HTR-8/SVneo (cell line): ENCODE measurements around the gene CDH13.
A peak's percentile ranks its signal among the peaks of the same experiment; 100 is the strongest.

Experiments used
- DNase-seq: peaks from one replicate; pipeline ENCODE4 v3.0.0; 2011; ENCODE audit warnings: low spot score, mixed read lengths; ENCODE audit not compliant: insufficient read length
- FAIRE-seq: peaks from 2 replicates; lab custom pipeline; 2011; peaks lifted over from hg19 to GRCh38; lab: Jason Lieb, UNC

The CDH13 gene

GRCh38 chr16:82626791-82627261, at the start of gene CDH13:
Gene CDH13 (plus strand): TSS chr16:82626969.
- DNase-seq = peak; percentile 56
- peak; percentile 13 for FAIRE-seq

GRCh38 chr16:82580298-82580890, 46.4 kb upstream of the CDH13 start:
- peak; percentile 12 for DNase-seq
- FAIRE-seq = peak; percentile 33

- peak; percentile 9 for FAIRE-seq
Observed at GRCh38 chr16:82582975-82583374, 43.8 kb upstream of the CDH13 start.

GRCh38 chr16:82583422-82583821, 43.3 kb upstream of the CDH13 start:
- DNase-seq = no peak
- no peak for FAIRE-seq

More at GRCh38 chr16:82582975-82583374, 43.8 kb upstream of the CDH13 start:
- no peak for DNase-seq

- FAIRE-seq (no peak), DNase-seq (no peak)
Observed at GRCh38 chr16:82584553-82585152, 42.1 kb upstream of the CDH13 start.

GRCh38 chr16:82585675-82586074, 41.1 kb upstream of the CDH13 start:
- FAIRE-seq = peak; percentile 72

GRCh38 chr16:82586130-82586529, 40.6 kb upstream of the CDH13 start:
- DNase-seq (no peak), FAIRE-seq (no peak)

More at GRCh38 chr16:82585675-82586074, 41.1 kb upstream of the CDH13 start:
- DNase-seq = no peak

- no peak for FAIRE-seq
- no peak for DNase-seq
Observed at GRCh38 chr16:82587289-82587688, 39.5 kb upstream of the CDH13 start.

- DNase-seq = no peak
- FAIRE-seq = no peak
Observed at GRCh38 chr16:82589407-82589806, 37.4 kb upstream of the CDH13 start.

GRCh38 chr16:82594114-82594513, 32.7 kb upstream of the CDH13 start:
- no peak for DNase-seq
- no peak for FAIRE-seq

GRCh38 chr16:82598771-82599170, 28.0 kb upstream of the CDH13 start:
- DNase-seq (no peak), FAIRE-seq (no peak)

GRCh38 chr16:82601989-82602640, 24.7 kb upstream of the CDH13 start:
- DNase-seq = no peak
- FAIRE-seq = no peak

GRCh38 chr16:82603784-82604411, 22.9 kb upstream of the CDH13 start:
- FAIRE-seq (peak; percentile 92), DNase-seq (peak; percentile 51)

GRCh38 chr16:82605076-82605475, 21.7 kb upstream of the CDH13 start:
- FAIRE-seq (no peak), DNase-seq (no peak)

GRCh38 chr16:82605863-82606620, 20.7 kb upstream of the CDH13 start:
- FAIRE-seq (no peak), DNase-seq (no peak)

- no peak for DNase-seq
- no peak for FAIRE-seq
Observed at GRCh38 chr16:82609140-82609539, 17.6 kb upstream of the CDH13 start.

GRCh38 chr16:82612263-82612662, 14.5 kb upstream of the CDH13 start:
- FAIRE-seq (no peak), DNase-seq (no peak)

- FAIRE-seq (no peak), DNase-seq (no peak)
Observed at GRCh38 chr16:82616356-82616755, 10.4 kb upstream of the CDH13 start.

- no peak for DNase-seq
- no peak for FAIRE-seq
Observed at GRCh38 chr16:82621781-82622180, 5.0 kb upstream of the CDH13 start.

GRCh38 chr16:82623241-82623640, 3.5 kb upstream of the CDH13 start:
- DNase-seq (no peak), FAIRE-seq (peak; percentile 76)
